GM19463 (cell line): ENCODE results near the gene TRAPPC14.

Experiments
- ATAC-seq: cut with Tn5 transposase; IDR thresholded peaks from one replicate; pipeline ENCODE4 v1.9.1; 2021; ENCODE audit warnings: mild to moderate bottlenecking, moderate library complexity; ENCODE audit not compliant: unreplicated experiment

The TRAPPC14 gene

GRCh38 chr7:100126931-100127865 lies 31.3 kb downstream of the TRAPPC14 start, which contains the start of gene MBLAC1:
Gene MBLAC1 (plus strand): TSS chr7:100126967. CDS start chr7:100127396, 429 bp downstream.
- peak; percentile 60 for ATAC-seq

DNA sequence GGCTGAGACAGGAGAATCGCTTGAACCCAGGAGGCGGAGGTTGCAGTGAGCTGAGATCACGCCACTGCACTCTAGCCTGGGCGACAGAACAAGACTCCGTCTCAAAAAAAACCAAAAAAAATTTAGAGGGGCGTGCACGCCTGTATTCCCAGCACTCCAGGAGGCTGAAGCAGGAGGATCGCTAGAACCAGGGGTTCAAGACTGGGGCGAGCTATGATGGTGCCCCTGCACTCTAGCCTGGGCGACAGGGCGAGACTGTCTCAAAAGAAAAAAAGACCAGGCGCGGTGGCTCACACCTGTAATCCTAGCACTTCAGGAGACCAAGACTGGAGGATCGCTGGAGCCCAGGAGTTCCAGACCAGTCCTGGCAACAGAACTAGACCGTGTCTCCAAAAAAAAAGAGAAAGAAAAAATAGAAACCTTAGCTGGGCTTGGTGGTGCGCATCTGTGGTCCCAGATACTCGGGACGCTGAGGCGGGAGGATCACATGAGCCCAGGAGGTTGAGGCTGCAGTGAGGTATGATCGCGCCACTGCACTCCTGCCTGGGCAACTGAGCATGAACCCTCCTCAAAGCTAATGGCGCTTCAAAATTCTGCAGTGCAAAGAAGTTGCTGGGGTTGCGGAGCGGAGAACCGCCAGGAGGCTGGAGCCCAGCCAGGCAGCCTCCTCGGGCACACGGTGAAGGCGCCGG lies 32.1 kb downstream of the TRAPPC14 start:
- ATAC-seq = peak; percentile 23

- no peak for ATAC-seq
These were observed 34.0 kb downstream of the TRAPPC14 start for GRCh38 chr7:100124301-100125230.

DNA sequence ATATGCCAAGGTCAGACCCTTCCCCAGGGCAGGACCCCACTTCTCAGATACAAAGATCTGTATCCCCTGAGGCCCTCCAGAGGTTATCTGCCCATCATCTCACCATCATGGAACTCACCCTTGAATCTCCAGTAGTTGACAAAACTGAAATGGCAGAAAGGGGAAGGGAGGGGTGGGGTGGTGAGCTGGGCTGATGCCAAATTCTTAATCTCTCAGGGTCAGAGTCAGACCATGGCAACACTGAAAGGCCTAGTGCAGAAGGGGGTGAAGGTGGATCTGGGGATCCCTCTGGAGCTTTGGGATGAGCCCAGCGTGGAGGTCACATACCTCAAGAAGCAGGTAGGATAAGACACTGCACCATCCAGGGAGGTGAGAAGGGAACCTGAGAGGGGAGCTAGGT lies 36.0 kb downstream of the TRAPPC14 start:
- ATAC-seq = no peak

- no peak for ATAC-seq
These were observed 36.5 kb downstream of the TRAPPC14 start for GRCh38 chr7:100122067-100122466.

- no peak for ATAC-seq
These were observed 37.8 kb downstream of the TRAPPC14 start for GRCh38 chr7:100120733-100121036.

- peak; percentile 23 for ATAC-seq
These were observed 38.4 kb downstream of the TRAPPC14 start for GRCh38 chr7:100119970-100120732.

GRCh38 chr7:100119072-100119969 lies 39.2 kb downstream of the TRAPPC14 start, which contains the start of the genes CNPY4 and TAF6:
Gene CNPY4 (plus strand): TSS chr7:100119634. CDS start chr7:100119745, 111 bp downstream.
Gene TAF6 (minus strand): TSS chr7:100119358. CDS start chr7:100114209, 5,149 bp downstream.
- ATAC-seq = peak; percentile 67

- ATAC-seq = no peak
These were observed 40.0 kb downstream of the TRAPPC14 start for GRCh38 chr7:100118388-100119071.

- ATAC-seq = no peak
These were observed 43.5 kb downstream of the TRAPPC14 start for GRCh38 chr7:100115026-100115425.

GRCh38 chr7:100111914-100112313 lies 46.6 kb downstream of the TRAPPC14 start:
- no peak for ATAC-seq

- ATAC-seq = no peak
These were observed 47.4 kb downstream of the TRAPPC14 start for GRCh38 chr7:100111156-100111555.

GRCh38 chr7:100109521-100110163 lies 48.9 kb downstream of the TRAPPC14 start:
- ATAC-seq = no peak

GRCh38 chr7:100107890-100108289 lies 50.6 kb downstream of the TRAPPC14 start:
- ATAC-seq = no peak

DNA sequence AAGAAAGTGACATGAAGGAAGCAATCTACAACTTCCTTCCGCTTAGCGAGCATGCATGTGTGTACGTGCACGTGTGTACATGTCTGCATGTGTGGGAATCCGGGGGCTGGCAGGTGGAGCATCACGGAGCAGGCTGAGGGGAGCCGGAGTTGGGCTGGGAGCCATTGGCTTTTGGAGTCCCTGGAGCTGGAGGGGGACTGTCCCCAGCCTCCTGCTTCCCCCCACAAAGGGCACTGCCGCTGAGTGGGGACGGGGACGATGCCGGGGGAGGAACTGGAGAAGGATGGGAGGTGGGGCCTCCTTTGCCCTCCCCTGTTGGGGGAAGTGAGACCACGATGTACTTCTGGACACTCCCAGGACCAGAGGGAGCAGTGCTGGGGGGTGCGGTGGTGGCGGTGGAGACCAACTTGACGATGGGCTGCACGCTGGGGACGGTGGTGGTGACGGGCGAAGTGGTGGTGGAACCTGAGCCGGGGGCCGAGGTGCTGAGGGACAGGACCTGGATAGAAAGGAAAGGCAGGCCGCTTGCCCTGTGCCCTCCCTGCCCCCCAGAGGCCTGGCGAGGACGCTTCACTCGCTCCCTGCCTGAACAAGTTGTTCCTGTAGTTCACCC lies 51.3 kb downstream of the TRAPPC14 start:
- ATAC-seq = no peak

- no peak for ATAC-seq
These were observed 51.9 kb downstream of the TRAPPC14 start for GRCh38 chr7:100106633-100107032.

- ATAC-seq = no peak
These were observed 53.0 kb downstream of the TRAPPC14 start for GRCh38 chr7:100105534-100105933.
